DOHH2 (cell line): ENCODE data around the gene COL23A1.
A peak's percentile ranks its signal among the peaks of the same experiment; 100 is the strongest.

Experiments used
- H3F3A ChIP-seq: fragments of 200-600 bp; sonication (generic), shearing (Covaris generic); 2 replicates; pipeline ENCODE4 v1.6.0; 2016; ENCODE audit warnings: antibody characterized with exemption, mild to moderate bottlenecking; ENCODE audit not compliant: control insufficient read depth, insufficient read depth
- H3K27ac ChIP-seq: fragments of 200-600 bp; sonication (generic); 2 replicates; pipeline ENCODE4 v1.5.1; 2014; ENCODE audit warnings: low read depth, mild to moderate bottlenecking, low read length, moderate library complexity
- H3K27me3 ChIP-seq: fragments of 200-600 bp; sonication (generic); 2 replicates; pipeline ENCODE4 v1.6.1; 2014; ENCODE audit warnings: mild to moderate bottlenecking, low read length, mixed read lengths; ENCODE audit not compliant: control insufficient read depth
- H3K36me3 ChIP-seq: fragments of 200-600 bp; sonication (generic); 2 replicates; pipeline ENCODE4 v1.6.1; 2014; ENCODE audit warnings: mild to moderate bottlenecking, low read length, moderate library complexity, mixed read lengths; ENCODE audit not compliant: control insufficient read depth
- H3K4me1 ChIP-seq: fragments of 200-600 bp; sonication (generic); 2 replicates; pipeline ENCODE4 v1.6.1; 2014; ENCODE audit warnings: mild to moderate bottlenecking, low read length, mixed read lengths; ENCODE audit not compliant: control insufficient read depth
- H3K4me2 ChIP-seq: fragments of 200-600 bp; sonication (generic); 2 replicates; pipeline ENCODE4 v1.6.0; 2014; ENCODE audit warnings: mild to moderate bottlenecking, low read length, moderate library complexity
- H3K4me3 ChIP-seq: fragments of 200-600 bp; sonication (generic); 2 replicates; pipeline ENCODE4 v1.5.1; 2014; ENCODE audit warnings: mild to moderate bottlenecking, low read length, mixed read lengths
- H3K79me2 ChIP-seq: fragments of 200-600 bp; sonication (generic); 2 replicates; pipeline ENCODE4 v1.6.1; 2014; ENCODE audit warnings: mild to moderate bottlenecking, low read length, mixed read lengths; ENCODE audit not compliant: control insufficient read depth
- H3K9me2 ChIP-seq: fragments of 200-600 bp; sonication (generic); replicated peaks from 2 replicates; pipeline ENCODE4 v1.6.1; 2014; ENCODE audit warnings: mild to moderate bottlenecking, low read length, mixed read lengths; ENCODE audit not compliant: control insufficient read depth
- H3K9me3 ChIP-seq: fragments of 200-600 bp; sonication (generic); 2 replicates; pipeline ENCODE4 v1.6.1; 2014; ENCODE audit warnings: antibody characterized with exemption, low read length, mixed read lengths; ENCODE audit not compliant: control insufficient read depth, insufficient read depth
- H4K20me1 ChIP-seq: fragments of 200-600 bp; sonication (generic); 2 replicates; pipeline ENCODE4 v1.6.0; 2014; ENCODE audit warnings: low read depth, mild to moderate bottlenecking, antibody characterized with exemption, low read length, moderate library complexity; ENCODE audit not compliant: control insufficient read depth, insufficient read depth
- CTCF ChIP-seq: fragments of 200-600 bp; sonication (generic); IDR thresholded peaks from one replicate; pipeline ENCODE4 v1.5.1; 2014; ENCODE audit warnings: antibody characterized with exemption, mild to moderate bottlenecking, low read depth, low read length; ENCODE audit not compliant: poor library complexity, severe bottlenecking
- EZH2phosphoT487 ChIP-seq: fragments of 200-600 bp; sonication (generic); IDR thresholded peaks from 2 replicates; pipeline ENCODE4 v1.6.1; 2017; ENCODE audit warnings: borderline replicate concordance, mild to moderate bottlenecking, antibody characterized with exemption, low read length, moderate library complexity, mixed read lengths

COL23A1 gene

GRCh38 chr5:178284093-178284675 is 306.0 kb downstream of the COL23A1 start:
- H3F3A ChIP-seq: 0 out of 2 replicates have a peak, but pooled peaks cover 6% of the 10 kb centered on the region
- peaks cover 6% of the 10 kb centered on the region for H3K9me3 ChIP-seq
- no peak overlapping the region for H3K4me2 ChIP-seq
- no peaks in the 10 kb centered on the region for H3K36me3 ChIP-seq
- H3K79me2 ChIP-seq: no peaks in the 10 kb centered on the region
- no peak overlapping the region for H3K4me3 ChIP-seq
- no peaks in the 10 kb centered on the region for H3K9me2 ChIP-seq
- no peaks in the 10 kb centered on the region for H3K27me3 ChIP-seq
- no peaks in the 10 kb centered on the region for H4K20me1 ChIP-seq
- H3K4me1 ChIP-seq: peaks cover 15% of the 10 kb centered on the region
- H3K27ac ChIP-seq: no peak overlapping the region
- TF ChIP-seq CTCF (peak; percentile 81), EZH2phosphoT487 (no peak)

GRCh38 chr5:178283520-178283919 is 306.7 kb downstream of the COL23A1 start:
- H3K36me3 ChIP-seq: no peaks in the 10 kb centered on the region
- no peak overlapping the region for H3K27ac ChIP-seq
- H3K9me2 ChIP-seq: no peaks in the 10 kb centered on the region
- H3K79me2 ChIP-seq: no peaks in the 10 kb centered on the region
- H3K27me3 ChIP-seq: no peaks in the 10 kb centered on the region
- no peak overlapping the region for H3K4me2 ChIP-seq
- H3F3A ChIP-seq: 0 out of 2 replicates have a peak, but pooled peaks cover 6% of the 10 kb centered on the region
- peaks cover 6% of the 10 kb centered on the region for H3K9me3 ChIP-seq
- no peaks in the 10 kb centered on the region for H4K20me1 ChIP-seq
- TF ChIP-seq EZH2phosphoT487 (no peak), CTCF (no peak)
- no peak overlapping the region for H3K4me3 ChIP-seq
- H3K4me1 ChIP-seq: peaks cover 15% of the 10 kb centered on the region

GRCh38 chr5:178282391-178282790 is 307.8 kb downstream of the COL23A1 start:
- H3K4me3 ChIP-seq: no peak overlapping the region
- peaks cover 6% of the 10 kb centered on the region for H3K9me3 ChIP-seq
- H3F3A ChIP-seq: 0 out of 2 replicates have a peak, but pooled peaks cover 6% of the 10 kb centered on the region
- no peak overlapping the region for H3K27ac ChIP-seq
- no peaks in the 10 kb centered on the region for H3K36me3 ChIP-seq
- TF ChIP-seq EZH2phosphoT487: no peak
- TF ChIP-seq CTCF: no peak
- no peak overlapping the region for H3K4me2 ChIP-seq
- H4K20me1 ChIP-seq: no peaks in the 10 kb centered on the region
- H3K4me1 ChIP-seq: peaks cover 15% of the 10 kb centered on the region
- no peaks in the 10 kb centered on the region for H3K9me2 ChIP-seq
- H3K79me2 ChIP-seq: no peaks in the 10 kb centered on the region
- no peaks in the 10 kb centered on the region for H3K27me3 ChIP-seq
